HepG2 (cell line): ENCODE measurements around the gene FGF21. TPM values are rescaled to one million over a fixed set of nuclear protein-coding genes. Genes with fewer than 3 reads are reported as not detected.
A peak's percentile ranks its signal among the peaks of the same experiment; 100 is the strongest.

ENCODE experiments used
- BHLHE40 ChIP-seq: IDR thresholded peaks from 2 replicates; pipeline ENCODE4 v1.6.1; 2011; ENCODE audit warnings: low read length, improper control_type of control experiment
- HNRNPL ChIP-seq: fragments of 200-400 bp; formaldehyde crosslinking; IDR thresholded peaks from 2 replicates; pipeline ENCODE4 v1.6.1; 2017; ENCODE audit warnings: mild to moderate bottlenecking, low read depth, low read length
- MAFF ChIP-seq: IDR thresholded peaks from 2 replicates; pipeline ENCODE4 v1.6.1; 2011; ENCODE audit warnings: low read depth, low read length, improper control_type of control experiment
- PAF1 ChIP-seq: IDR thresholded peaks from 2 replicates; pipeline ENCODE4 v1.6.1; 2016; ENCODE audit warnings: missing genetic modification reagents, missing compliant biosample characterization
- POLR2AphosphoS5 ChIP-seq: IDR thresholded peaks from 2 replicates; pipeline ENCODE4 v1.6.1; 2012; ENCODE audit warnings: low read depth, low read length
- RARG ChIP-seq: sonication (generic); formaldehyde crosslinking; IDR thresholded peaks from 2 replicates; pipeline ENCODE4 v1.4.0; 2020; ENCODE audit warnings: low read depth, mild to moderate bottlenecking, missing genetic modification reagents
- ZNF225 ChIP-seq: sonication (generic); formaldehyde crosslinking; IDR thresholded peaks from 2 replicates; pipeline ENCODE4 v1.4.0; 2020; ENCODE audit warnings: mild to moderate bottlenecking, missing genetic modification reagents
- ZNF432 ChIP-seq: sonication (generic); formaldehyde crosslinking; IDR thresholded peaks from 2 replicates; pipeline ENCODE4 v1.5.0; 2020; ENCODE audit warnings: missing genetic modification reagents, mild to moderate bottlenecking, borderline replicate concordance
- polyA plus RNA-seq, 8 experiments: library from polyadenylated mRNA; depleted of rRNA in 3 of 8; stranded (reverse) in 7 of 8; unstranded in 1 of 8; fragments of >200 nt; fragmentation: Illumina TruSeq in 4 of 8; extraction: Trizol in 4 of 8; gene quantifications; 2 replicates each; pipeline versions ENCODE4 v1.2.1 to v1.2.3, GENCODE V29; 2011 to 2016; ENCODE audit warnings: low read depth in 4 of 8, missing spikeins in 1 of 8, mixed read lengths in 1 of 8; ENCODE audit not compliant: insufficient read depth in 1 of 8
- total RNA-seq, 5 experiments: library from RNA; depleted of rRNA; stranded (reverse); fragments of >200 nt; fragmentation: Illumina TruSeq; extraction: Trizol; gene quantifications; 2 replicates each; pipeline ENCODE4 v1.2.3, GENCODE V29; 2016; ENCODE audit warnings: low read depth in 1 of 5
- TF ChIP-seq, protein P1 (sequence below): IDR thresholded peaks from 2 replicates; pipeline ENCODE4 v1.6.1; 2016; ENCODE audit warnings: missing biosample characterization, missing genetic modification reagents, low read depth
- TF ChIP-seq, protein P2 (sequence below): sonication (generic); formaldehyde crosslinking; conservative IDR thresholded peaks from 2 replicates; pipeline ENCODE4 v1.4.0; 2020; ENCODE audit warnings: mild to moderate bottlenecking, missing genetic modification reagents, moderate library complexity
- TF ChIP-seq, protein P3 (sequence below): sonication (generic); formaldehyde crosslinking; IDR thresholded peaks from 2 replicates; pipeline ENCODE4 v1.4.0; 2020; ENCODE audit warnings: mild to moderate bottlenecking, missing genetic modification reagents, borderline replicate concordance
- TF ChIP-seq, protein P4 (sequence below): sonication (generic); formaldehyde crosslinking; IDR thresholded peaks from 2 replicates; pipeline ENCODE4 v1.5.0; 2020; ENCODE audit warnings: missing genetic modification reagents
- TF ChIP-seq, protein P5 (sequence below): sonication (generic); formaldehyde crosslinking; IDR thresholded peaks from 2 replicates; pipeline ENCODE4 v1.9.0; 2021; ENCODE audit warnings: missing genetic modification reagents, mild to moderate bottlenecking, borderline replicate concordance
- TF ChIP-seq, protein P6 (sequence below): sonication (generic); formaldehyde crosslinking; IDR thresholded peaks from 2 replicates; pipeline ENCODE4 v1.4.0; 2020; ENCODE audit warnings: mild to moderate bottlenecking, missing genetic modification reagents
- TF ChIP-seq, protein P7 (sequence below): IDR thresholded peaks from 2 replicates; pipeline ENCODE4 v1.6.1; 2016; ENCODE audit warnings: low read depth, borderline replicate concordance

Gene FGF21
- total and polyA plus RNA-seq, 2 of the 13 experiments (the other 11 are each of a cell fraction or from before 2014, with no cell fraction given): 0.17 TPM; not detected in 1

DNA sequence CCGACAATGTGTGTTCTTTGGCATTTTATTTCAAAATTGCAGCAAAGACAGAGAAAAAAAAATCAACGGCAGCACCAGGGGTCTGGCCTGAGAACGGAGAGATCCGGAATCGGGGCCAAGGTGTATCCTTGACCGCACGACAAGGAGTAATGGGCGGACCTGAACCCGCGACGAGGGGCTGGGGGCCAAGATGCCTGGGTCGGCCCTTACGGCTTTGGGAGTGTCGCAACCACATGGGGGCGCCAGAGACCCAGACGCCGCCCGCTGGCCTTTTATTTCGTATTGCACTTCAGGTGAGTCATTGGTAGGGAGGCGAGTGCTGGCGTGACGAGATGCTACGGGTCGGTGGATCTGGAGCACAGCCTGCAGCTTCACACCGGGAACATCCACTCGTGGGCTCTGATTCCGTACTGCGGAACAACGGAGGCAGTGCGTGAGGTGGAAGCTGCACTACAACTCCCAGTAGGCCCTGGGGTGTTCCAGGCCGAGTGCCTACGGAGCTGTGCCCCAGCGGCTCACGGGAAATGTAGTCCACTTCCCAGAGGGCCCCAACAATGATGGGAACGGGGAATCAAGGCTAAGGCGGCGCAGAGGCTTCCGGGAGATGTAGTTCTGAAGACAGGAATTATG, 39.8 kb downstream of the FGF21 start (continued):
- TF ChIP-seq, protein P1, sequence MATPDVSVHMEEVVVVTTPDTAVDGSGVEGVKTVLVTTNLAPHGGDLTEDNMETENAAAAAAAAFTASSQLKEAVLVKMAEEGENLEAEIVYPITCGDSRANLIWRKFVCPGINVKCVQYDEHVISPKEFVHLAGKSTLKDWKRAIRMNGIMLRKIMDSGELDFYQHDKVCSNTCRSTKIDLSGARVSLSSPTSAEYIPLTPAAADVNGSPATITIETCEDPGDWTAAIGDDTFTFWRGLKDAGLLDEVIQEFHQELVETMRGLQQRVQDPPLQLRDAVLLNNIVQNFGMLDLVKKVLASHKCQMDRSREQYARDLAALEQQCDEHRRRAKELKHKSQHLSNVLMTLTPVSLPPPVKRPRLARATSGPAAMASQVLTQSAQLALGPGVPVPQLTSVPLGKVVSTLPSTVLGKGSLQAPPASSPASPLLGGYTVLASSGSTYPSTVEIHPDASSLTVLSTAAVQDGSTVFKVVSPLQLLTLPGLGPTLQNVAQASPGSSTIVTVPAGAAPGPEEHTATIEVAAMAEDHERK: peak; percentile 50; the same call in 1 of the 2 replicates
- TF ChIP-seq, protein P2, sequence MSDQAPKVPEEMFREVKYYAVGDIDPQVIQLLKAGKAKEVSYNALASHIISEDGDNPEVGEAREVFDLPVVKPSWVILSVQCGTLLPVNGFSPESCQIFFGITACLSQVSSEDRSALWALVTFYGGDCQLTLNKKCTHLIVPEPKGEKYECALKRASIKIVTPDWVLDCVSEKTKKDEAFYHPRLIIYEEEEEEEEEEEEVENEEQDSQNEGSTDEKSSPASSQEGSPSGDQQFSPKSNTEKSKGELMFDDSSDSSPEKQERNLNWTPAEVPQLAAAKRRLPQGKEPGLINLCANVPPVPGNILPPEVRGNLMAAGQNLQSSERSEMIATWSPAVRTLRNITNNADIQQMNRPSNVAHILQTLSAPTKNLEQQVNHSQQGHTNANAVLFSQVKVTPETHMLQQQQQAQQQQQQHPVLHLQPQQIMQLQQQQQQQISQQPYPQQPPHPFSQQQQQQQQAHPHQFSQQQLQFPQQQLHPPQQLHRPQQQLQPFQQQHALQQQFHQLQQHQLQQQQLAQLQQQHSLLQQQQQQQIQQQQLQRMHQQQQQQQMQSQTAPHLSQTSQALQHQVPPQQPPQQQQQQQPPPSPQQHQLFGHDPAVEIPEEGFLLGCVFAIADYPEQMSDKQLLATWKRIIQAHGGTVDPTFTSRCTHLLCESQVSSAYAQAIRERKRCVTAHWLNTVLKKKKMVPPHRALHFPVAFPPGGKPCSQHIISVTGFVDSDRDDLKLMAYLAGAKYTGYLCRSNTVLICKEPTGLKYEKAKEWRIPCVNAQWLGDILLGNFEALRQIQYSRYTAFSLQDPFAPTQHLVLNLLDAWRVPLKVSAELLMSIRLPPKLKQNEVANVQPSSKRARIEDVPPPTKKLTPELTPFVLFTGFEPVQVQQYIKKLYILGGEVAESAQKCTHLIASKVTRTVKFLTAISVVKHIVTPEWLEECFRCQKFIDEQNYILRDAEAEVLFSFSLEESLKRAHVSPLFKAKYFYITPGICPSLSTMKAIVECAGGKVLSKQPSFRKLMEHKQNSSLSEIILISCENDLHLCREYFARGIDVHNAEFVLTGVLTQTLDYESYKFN (CRISPR knock-in tag): peak; percentile 12; the same call in 1 of the 2 replicates
- TF ChIP-seq, protein P3, sequence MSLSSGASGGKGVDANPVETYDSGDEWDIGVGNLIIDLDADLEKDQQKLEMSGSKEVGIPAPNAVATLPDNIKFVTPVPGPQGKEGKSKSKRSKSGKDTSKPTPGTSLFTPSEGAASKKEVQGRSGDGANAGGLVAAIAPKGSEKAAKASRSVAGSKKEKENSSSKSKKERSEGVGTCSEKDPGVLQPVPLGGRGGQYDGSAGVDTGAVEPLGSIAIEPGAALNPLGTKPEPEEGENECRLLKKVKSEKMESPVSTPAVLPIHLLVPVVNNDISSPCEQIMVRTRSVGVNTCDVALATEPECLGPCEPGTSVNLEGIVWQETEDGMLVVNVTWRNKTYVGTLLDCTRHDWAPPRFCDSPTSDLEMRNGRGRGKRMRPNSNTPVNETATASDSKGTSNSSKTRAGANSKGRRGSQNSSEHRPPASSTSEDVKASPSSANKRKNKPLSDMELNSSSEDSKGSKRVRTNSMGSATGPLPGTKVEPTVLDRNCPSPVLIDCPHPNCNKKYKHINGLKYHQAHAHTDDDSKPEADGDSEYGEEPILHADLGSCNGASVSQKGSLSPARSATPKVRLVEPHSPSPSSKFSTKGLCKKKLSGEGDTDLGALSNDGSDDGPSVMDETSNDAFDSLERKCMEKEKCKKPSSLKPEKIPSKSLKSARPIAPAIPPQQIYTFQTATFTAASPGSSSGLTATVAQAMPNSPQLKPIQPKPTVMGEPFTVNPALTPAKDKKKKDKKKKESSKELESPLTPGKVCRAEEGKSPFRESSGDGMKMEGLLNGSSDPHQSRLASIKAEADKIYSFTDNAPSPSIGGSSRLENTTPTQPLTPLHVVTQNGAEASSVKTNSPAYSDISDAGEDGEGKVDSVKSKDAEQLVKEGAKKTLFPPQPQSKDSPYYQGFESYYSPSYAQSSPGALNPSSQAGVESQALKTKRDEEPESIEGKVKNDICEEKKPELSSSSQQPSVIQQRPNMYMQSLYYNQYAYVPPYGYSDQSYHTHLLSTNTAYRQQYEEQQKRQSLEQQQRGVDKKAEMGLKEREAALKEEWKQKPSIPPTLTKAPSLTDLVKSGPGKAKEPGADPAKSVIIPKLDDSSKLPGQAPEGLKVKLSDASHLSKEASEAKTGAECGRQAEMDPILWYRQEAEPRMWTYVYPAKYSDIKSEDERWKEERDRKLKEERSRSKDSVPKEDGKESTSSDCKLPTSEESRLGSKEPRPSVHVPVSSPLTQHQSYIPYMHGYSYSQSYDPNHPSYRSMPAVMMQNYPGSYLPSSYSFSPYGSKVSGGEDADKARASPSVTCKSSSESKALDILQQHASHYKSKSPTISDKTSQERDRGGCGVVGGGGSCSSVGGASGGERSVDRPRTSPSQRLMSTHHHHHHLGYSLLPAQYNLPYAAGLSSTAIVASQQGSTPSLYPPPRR (CRISPR knock-in tag): no peak
- TF ChIP-seq BHLHE40 (no peak), RARG (CRISPR knock-in tag) (no peak), ZNF432 (CRISPR knock-in tag) (no peak), HNRNPL (no peak), POLR2AphosphoS5 (no peak), MAFF (no peak), ZNF225 (CRISPR knock-in tag) (peak; percentile 66; the same call in 1 of the 2 replicates), PAF1 (CRISPR knock-in tag) (no peak)
- TF ChIP-seq, protein P4, sequence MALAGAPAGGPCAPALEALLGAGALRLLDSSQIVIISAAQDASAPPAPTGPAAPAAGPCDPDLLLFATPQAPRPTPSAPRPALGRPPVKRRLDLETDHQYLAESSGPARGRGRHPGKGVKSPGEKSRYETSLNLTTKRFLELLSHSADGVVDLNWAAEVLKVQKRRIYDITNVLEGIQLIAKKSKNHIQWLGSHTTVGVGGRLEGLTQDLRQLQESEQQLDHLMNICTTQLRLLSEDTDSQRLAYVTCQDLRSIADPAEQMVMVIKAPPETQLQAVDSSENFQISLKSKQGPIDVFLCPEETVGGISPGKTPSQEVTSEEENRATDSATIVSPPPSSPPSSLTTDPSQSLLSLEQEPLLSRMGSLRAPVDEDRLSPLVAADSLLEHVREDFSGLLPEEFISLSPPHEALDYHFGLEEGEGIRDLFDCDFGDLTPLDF (CRISPR knock-in tag): no peak
- TF ChIP-seq, protein P5, sequence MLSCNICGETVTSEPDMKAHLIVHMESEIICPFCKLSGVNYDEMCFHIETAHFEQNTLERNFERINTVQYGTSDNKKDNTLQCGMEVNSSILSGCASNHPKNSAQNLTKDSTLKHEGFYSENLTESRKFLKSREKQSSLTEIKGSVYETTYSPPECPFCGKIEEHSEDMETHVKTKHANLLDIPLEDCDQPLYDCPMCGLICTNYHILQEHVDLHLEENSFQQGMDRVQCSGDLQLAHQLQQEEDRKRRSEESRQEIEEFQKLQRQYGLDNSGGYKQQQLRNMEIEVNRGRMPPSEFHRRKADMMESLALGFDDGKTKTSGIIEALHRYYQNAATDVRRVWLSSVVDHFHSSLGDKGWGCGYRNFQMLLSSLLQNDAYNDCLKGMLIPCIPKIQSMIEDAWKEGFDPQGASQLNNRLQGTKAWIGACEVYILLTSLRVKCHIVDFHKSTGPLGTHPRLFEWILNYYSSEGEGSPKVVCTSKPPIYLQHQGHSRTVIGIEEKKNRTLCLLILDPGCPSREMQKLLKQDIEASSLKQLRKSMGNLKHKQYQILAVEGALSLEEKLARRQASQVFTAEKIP (CRISPR knock-in tag): no peak
- TF ChIP-seq, protein P6, sequence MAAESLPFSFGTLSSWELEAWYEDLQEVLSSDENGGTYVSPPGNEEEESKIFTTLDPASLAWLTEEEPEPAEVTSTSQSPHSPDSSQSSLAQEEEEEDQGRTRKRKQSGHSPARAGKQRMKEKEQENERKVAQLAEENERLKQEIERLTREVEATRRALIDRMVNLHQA (CRISPR knock-in tag): no peak
- TF ChIP-seq, protein P7, sequence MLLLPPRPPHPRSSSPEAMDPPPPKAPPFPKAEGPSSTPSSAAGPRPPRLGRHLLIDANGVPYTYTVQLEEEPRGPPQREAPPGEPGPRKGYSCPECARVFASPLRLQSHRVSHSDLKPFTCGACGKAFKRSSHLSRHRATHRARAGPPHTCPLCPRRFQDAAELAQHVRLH (CRISPR knock-in tag): peak; percentile 72; the same call in 1 of the 2 replicates
